Astrocyte (in vitro differentiated cells and primary cell): ENCODE results near the gene TSPAN32.

Source experiments
- EZH2 ChIP-seq: IDR thresholded peaks from 2 replicates; pipeline ENCODE4 v1.6.1; 2012; ENCODE audit warnings: mild to moderate bottlenecking, low read length, inconsistent platforms; ENCODE audit not compliant: insufficient read depth
- TF ChIP-seq, protein P1 (sequence below): IDR thresholded peaks from 2 replicates; pipeline ENCODE4 v1.5.1; 2011; ENCODE audit warnings: low read depth, mild to moderate bottlenecking, inconsistent platforms, low read length, moderate library complexity; ENCODE audit not compliant: insufficient read depth

DNA sequence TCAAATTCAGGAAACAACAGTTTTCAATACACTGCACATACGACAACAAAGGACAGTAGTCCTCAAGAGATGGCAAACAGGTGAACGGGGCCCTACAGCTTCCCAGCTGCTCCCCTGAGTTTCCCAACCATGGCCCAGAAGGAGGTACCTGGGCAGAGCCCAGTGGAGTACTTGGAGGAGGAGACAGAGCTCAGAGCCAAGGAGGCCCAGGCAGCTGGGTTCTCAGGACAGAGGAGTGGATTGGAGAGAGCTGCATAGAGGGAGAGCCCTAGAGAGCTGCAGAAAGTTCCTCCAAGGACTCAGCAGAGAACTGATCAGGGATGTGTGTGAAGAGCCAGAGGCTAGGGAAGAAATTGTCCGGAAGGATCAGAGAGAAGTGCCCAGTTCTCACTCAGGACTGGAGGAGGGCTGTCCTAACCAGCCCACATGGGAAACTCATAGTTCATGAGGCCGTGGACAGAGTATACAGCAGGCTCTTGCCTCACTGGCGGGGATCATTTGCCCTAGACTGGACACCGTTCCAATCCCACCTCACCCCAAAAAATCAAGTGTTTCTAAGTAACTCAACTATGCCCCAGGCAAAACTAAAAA, 23.8 kb upstream of the TSPAN32 start:
- TF ChIP-seq, protein P1, sequence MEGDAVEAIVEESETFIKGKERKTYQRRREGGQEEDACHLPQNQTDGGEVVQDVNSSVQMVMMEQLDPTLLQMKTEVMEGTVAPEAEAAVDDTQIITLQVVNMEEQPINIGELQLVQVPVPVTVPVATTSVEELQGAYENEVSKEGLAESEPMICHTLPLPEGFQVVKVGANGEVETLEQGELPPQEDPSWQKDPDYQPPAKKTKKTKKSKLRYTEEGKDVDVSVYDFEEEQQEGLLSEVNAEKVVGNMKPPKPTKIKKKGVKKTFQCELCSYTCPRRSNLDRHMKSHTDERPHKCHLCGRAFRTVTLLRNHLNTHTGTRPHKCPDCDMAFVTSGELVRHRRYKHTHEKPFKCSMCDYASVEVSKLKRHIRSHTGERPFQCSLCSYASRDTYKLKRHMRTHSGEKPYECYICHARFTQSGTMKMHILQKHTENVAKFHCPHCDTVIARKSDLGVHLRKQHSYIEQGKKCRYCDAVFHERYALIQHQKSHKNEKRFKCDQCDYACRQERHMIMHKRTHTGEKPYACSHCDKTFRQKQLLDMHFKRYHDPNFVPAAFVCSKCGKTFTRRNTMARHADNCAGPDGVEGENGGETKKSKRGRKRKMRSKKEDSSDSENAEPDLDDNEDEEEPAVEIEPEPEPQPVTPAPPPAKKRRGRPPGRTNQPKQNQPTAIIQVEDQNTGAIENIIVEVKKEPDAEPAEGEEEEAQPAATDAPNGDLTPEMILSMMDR: no peak
- no peak for TF ChIP-seq EZH2
